WTC11 (cell line): ENCODE results near the gene MALSU1. TPM values are rescaled to one million over a fixed set of nuclear protein-coding genes. Genes with fewer than 3 reads are reported as not detected.

ENCODE experiments used
- ATAC-seq: fragments of 200-7000 bp; cut with Tn5 transposase; 2 replicates; pipeline ENCODE4 v1.10.0; 2021; ENCODE audit warnings: mild to moderate bottlenecking, moderate library complexity
- CTCF ChIA-PET: fragments of 300-600 bp; sonication (Branson Sonifier 250); formaldehyde crosslinking; loops from one replicate; lab custom pipeline; 2021; ENCODE audit warnings: antibody characterized with exemption; lab: Charles Lee
- POLR2A ChIA-PET: fragments of 350-600 bp; sonication (Branson Sonifier 250); formaldehyde crosslinking; loops from one replicate; lab custom pipeline; 2021; ENCODE audit warnings: antibody characterized with exemption; lab: Charles Lee
- DNase-seq: peaks from one replicate; pipeline ENCODE4 v3.0.0; 2021; ENCODE audit warnings: low spot score
- H3K27ac Mint-ChIP-seq: 2 replicates; pipeline ENCODE4 v1.8.0; 2021; ENCODE audit warnings: mixed read lengths
- H3K27me3 Mint-ChIP-seq: 2 replicates; pipeline ENCODE4 v1.8.0; 2021; ENCODE audit warnings: low read depth, mild to moderate bottlenecking, moderate library complexity, mixed read lengths
- H3K36me3 Mint-ChIP-seq: 2 replicates; pipeline ENCODE4 v1.8.0; 2021; ENCODE audit warnings: mixed read lengths
- H3K4me1 Mint-ChIP-seq: 2 replicates; pipeline ENCODE4 v1.8.0; 2022; ENCODE audit warnings: mixed read lengths
- H3K4me3 Mint-ChIP-seq: 2 replicates; pipeline ENCODE4 v1.8.0; 2021; ENCODE audit warnings: mild to moderate bottlenecking, moderate library complexity, mixed read lengths
- H3K9me3 Mint-ChIP-seq: 2 replicates; pipeline ENCODE4 v1.8.0; 2021; ENCODE audit warnings: mixed read lengths
- FOXK1 ChIP-seq: sonication (generic); formaldehyde crosslinking; IDR thresholded peaks from 2 replicates; pipeline ENCODE4 v1.8.0; 2022; ENCODE audit warnings: mild to moderate bottlenecking, moderate library complexity, missing genetic modification reagents
- NR1H2 ChIP-seq: sonication (generic); formaldehyde crosslinking; IDR thresholded peaks from 2 replicates; pipeline ENCODE4 v1.9.0; 2021; ENCODE audit warnings: mild to moderate bottlenecking, moderate library complexity, missing genetic modification reagents
- SMAD4 ChIP-seq: sonication (generic); formaldehyde crosslinking; IDR thresholded peaks from 2 replicates; pipeline ENCODE4 v1.8.0; 2022; ENCODE audit warnings: mild to moderate bottlenecking, missing genetic modification reagents
- TCF7 ChIP-seq: sonication (generic); formaldehyde crosslinking; IDR thresholded peaks from 2 replicates; pipeline ENCODE4 v1.8.0; 2022; ENCODE audit warnings: mild to moderate bottlenecking, low read depth, missing genetic modification reagents, moderate library complexity
- total RNA-seq: library from RNA; stranded (reverse); gene quantifications from 3 replicates; pipeline ENCODE4 v1.2.3, GENCODE V29; 2021
- TF ChIP-seq, protein P1 (sequence below): sonication (generic); formaldehyde crosslinking; IDR thresholded peaks from 2 replicates; pipeline ENCODE4 v1.8.0; 2023; ENCODE audit warnings: missing genetic modification reagents, mild to moderate bottlenecking, borderline replicate concordance
- TF ChIP-seq, protein P2 (sequence below): fragments of 250-450 bp; sonication (Bioruptor Pico); IDR thresholded peaks from 2 replicates; pipeline ENCODE4 v1.9.0; 2021; ENCODE audit warnings: mild to moderate bottlenecking, borderline replicate concordance
- TF ChIP-seq, protein P3 (sequence below): fragments of 200-600 bp; IDR thresholded peaks from 2 replicates; pipeline ENCODE4 v1.8.0; 2022; ENCODE audit warnings: antibody characterized with exemption
- TF ChIP-seq, protein P4 (sequence below): fragments of 250-450 bp; sonication (Bioruptor Pico); conservative IDR thresholded peaks from 2 replicates; pipeline ENCODE4 v1.9.0; 2021; ENCODE audit warnings: mild to moderate bottlenecking
- TF ChIP-seq, protein P5 (sequence below): sonication (generic); formaldehyde crosslinking; IDR thresholded peaks from 2 replicates; pipeline ENCODE4 v1.8.0; 2022; ENCODE audit warnings: mild to moderate bottlenecking, missing genetic modification reagents
- TF ChIP-seq, protein P6 (sequence below): fragments of 250-450 bp; sonication (Bioruptor Pico); IDR thresholded peaks from 2 replicates; pipeline ENCODE4 v1.9.0; 2021; ENCODE audit warnings: mild to moderate bottlenecking

MALSU1 gene
- total RNA-seq, 1 experiment from 2014 or later, result 81.5 TPM

DNA sequence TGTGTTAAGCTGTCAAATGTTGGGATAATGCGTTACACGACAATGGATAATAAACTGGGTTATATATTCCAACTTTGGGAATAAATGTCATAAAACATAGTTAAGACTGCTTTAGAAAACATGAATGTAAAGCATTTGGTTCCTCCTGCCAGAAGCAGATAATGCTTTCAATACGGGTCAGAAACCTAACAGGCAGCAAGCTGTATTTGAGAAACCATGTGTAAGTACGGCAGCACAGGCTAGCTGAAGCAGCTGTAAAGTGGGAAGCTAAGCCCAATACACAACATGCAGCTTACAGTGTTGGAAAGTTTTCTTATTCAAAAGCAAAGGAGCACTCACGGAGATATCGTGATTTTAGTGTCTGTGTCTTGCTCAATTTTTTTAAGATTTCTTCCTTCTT is 46.5 kb downstream of the MALSU1 start (continued):
- TF ChIP-seq, protein P1, sequence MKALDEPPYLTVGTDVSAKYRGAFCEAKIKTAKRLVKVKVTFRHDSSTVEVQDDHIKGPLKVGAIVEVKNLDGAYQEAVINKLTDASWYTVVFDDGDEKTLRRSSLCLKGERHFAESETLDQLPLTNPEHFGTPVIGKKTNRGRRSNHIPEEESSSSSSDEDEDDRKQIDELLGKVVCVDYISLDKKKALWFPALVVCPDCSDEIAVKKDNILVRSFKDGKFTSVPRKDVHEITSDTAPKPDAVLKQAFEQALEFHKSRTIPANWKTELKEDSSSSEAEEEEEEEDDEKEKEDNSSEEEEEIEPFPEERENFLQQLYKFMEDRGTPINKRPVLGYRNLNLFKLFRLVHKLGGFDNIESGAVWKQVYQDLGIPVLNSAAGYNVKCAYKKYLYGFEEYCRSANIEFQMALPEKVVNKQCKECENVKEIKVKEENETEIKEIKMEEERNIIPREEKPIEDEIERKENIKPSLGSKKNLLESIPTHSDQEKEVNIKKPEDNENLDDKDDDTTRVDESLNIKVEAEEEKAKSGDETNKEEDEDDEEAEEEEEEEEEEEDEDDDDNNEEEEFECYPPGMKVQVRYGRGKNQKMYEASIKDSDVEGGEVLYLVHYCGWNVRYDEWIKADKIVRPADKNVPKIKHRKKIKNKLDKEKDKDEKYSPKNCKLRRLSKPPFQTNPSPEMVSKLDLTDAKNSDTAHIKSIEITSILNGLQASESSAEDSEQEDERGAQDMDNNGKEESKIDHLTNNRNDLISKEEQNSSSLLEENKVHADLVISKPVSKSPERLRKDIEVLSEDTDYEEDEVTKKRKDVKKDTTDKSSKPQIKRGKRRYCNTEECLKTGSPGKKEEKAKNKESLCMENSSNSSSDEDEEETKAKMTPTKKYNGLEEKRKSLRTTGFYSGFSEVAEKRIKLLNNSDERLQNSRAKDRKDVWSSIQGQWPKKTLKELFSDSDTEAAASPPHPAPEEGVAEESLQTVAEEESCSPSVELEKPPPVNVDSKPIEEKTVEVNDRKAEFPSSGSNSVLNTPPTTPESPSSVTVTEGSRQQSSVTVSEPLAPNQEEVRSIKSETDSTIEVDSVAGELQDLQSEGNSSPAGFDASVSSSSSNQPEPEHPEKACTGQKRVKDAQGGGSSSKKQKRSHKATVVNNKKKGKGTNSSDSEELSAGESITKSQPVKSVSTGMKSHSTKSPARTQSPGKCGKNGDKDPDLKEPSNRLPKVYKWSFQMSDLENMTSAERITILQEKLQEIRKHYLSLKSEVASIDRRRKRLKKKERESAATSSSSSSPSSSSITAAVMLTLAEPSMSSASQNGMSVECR (CRISPR knock-in tag), result no peak
- TF ChIP-seq, protein P2, sequence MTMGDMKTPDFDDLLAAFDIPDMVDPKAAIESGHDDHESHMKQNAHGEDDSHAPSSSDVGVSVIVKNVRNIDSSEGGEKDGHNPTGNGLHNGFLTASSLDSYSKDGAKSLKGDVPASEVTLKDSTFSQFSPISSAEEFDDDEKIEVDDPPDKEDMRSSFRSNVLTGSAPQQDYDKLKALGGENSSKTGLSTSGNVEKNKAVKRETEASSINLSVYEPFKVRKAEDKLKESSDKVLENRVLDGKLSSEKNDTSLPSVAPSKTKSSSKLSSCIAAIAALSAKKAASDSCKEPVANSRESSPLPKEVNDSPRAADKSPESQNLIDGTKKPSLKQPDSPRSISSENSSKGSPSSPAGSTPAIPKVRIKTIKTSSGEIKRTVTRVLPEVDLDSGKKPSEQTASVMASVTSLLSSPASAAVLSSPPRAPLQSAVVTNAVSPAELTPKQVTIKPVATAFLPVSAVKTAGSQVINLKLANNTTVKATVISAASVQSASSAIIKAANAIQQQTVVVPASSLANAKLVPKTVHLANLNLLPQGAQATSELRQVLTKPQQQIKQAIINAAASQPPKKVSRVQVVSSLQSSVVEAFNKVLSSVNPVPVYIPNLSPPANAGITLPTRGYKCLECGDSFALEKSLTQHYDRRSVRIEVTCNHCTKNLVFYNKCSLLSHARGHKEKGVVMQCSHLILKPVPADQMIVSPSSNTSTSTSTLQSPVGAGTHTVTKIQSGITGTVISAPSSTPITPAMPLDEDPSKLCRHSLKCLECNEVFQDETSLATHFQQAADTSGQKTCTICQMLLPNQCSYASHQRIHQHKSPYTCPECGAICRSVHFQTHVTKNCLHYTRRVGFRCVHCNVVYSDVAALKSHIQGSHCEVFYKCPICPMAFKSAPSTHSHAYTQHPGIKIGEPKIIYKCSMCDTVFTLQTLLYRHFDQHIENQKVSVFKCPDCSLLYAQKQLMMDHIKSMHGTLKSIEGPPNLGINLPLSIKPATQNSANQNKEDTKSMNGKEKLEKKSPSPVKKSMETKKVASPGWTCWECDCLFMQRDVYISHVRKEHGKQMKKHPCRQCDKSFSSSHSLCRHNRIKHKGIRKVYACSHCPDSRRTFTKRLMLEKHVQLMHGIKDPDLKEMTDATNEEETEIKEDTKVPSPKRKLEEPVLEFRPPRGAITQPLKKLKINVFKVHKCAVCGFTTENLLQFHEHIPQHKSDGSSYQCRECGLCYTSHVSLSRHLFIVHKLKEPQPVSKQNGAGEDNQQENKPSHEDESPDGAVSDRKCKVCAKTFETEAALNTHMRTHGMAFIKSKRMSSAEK (CRISPR knock-in tag), result no peak

DNA sequence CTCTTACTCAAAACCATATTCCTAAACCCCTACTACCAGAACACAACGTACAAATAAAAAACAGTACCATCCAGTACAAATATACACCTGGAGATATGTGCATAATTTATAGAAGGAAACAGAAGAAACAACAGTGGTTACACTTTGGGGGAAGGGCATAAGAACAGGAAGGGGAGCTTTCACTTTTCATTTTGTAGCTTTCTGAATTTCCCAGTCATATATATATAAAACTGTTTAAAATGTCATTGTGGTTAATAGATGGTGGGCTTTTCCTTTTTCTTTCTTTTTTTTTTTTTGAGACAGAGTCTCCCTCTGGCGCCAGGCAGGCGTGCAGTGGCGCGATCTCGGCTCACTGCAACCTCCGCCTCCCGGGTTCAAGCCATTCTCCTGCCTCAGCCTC is 47.2 kb downstream of the MALSU1 start:
- POLR2A ChIA-PET, result no interaction called here
- CTCF ChIA-PET, result interaction anchor here (1.4 kb wide), 1 partner anchor 12 kb away, joined by 3 read pairs; no protein-coding TSS in a partner anchor
- H3K9me3 Mint-ChIP-seq, result no peaks in the 10 kb centered on the region
- H3K4me3 Mint-ChIP-seq, result no peak overlapping the region
- no peak for DNase-seq
- no peak for ATAC-seq
- H3K27me3 Mint-ChIP-seq, result no peaks in the 10 kb centered on the region
- H3K27ac Mint-ChIP-seq, result no peak overlapping the region
- H3K36me3 Mint-ChIP-seq, result peaks cover 74% of the 10 kb centered on the region
- peaks cover 9% of the 10 kb centered on the region for H3K4me1 Mint-ChIP-seq
- TF ChIP-seq, protein P3, sequence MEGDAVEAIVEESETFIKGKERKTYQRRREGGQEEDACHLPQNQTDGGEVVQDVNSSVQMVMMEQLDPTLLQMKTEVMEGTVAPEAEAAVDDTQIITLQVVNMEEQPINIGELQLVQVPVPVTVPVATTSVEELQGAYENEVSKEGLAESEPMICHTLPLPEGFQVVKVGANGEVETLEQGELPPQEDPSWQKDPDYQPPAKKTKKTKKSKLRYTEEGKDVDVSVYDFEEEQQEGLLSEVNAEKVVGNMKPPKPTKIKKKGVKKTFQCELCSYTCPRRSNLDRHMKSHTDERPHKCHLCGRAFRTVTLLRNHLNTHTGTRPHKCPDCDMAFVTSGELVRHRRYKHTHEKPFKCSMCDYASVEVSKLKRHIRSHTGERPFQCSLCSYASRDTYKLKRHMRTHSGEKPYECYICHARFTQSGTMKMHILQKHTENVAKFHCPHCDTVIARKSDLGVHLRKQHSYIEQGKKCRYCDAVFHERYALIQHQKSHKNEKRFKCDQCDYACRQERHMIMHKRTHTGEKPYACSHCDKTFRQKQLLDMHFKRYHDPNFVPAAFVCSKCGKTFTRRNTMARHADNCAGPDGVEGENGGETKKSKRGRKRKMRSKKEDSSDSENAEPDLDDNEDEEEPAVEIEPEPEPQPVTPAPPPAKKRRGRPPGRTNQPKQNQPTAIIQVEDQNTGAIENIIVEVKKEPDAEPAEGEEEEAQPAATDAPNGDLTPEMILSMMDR, result no peak
- TF ChIP-seq FOXK1 (CRISPR knock-in tag) (no peak), SMAD4 (no peak), NR1H2 (no peak), TCF7 (CRISPR knock-in tag) (no peak)
- TF ChIP-seq, protein P4, sequence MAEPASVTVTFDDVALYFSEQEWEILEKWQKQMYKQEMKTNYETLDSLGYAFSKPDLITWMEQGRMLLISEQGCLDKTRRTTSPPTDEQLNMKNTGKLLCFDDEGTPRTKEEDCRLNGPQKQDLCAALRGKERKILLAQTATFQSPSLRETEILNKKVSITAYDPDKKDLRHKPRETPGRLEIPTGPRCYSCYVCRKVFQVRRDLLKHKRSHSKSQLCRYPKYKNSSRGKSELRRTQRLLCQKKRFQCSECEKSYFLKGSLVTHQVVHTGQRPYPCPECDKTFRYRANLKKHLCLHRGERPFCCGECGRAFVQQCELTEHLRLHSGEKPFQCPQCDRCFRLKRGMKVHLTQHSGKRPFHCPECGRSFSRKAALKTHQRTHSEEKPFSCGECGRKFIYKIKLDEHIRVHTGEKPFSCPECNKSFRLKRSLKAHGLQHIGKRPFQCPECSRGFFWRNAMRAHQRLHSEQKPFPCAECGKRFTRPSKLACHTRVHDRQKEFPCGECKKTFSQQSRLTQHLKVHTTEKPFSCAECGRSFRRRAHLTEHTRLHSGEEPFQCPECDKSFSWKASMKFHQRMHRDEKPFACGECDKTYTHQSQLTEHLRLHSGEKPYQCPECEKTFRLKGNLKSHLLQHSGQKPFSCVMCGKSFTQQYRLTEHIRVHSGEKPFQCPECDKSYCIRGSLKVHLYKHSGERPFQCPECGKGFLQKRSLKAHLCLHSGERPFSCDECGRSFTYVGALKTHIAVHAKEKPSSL (CRISPR knock-in tag), result no peak
- TF ChIP-seq, protein P5, sequence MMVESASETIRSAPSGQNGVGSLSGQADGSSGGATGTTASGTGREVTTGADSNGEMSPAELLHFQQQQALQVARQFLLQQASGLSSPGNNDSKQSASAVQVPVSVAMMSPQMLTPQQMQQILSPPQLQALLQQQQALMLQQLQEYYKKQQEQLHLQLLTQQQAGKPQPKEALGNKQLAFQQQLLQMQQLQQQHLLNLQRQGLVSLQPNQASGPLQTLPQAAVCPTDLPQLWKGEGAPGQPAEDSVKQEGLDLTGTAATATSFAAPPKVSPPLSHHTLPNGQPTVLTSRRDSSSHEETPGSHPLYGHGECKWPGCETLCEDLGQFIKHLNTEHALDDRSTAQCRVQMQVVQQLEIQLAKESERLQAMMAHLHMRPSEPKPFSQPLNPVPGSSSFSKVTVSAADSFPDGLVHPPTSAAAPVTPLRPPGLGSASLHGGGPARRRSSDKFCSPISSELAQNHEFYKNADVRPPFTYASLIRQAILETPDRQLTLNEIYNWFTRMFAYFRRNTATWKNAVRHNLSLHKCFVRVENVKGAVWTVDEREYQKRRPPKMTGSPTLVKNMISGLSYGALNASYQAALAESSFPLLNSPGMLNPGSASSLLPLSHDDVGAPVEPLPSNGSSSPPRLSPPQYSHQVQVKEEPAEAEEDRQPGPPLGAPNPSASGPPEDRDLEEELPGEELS (CRISPR knock-in tag), result no peak
- TF ChIP-seq, protein P1 (CRISPR knock-in tag), result no peak
- TF ChIP-seq, protein P6, sequence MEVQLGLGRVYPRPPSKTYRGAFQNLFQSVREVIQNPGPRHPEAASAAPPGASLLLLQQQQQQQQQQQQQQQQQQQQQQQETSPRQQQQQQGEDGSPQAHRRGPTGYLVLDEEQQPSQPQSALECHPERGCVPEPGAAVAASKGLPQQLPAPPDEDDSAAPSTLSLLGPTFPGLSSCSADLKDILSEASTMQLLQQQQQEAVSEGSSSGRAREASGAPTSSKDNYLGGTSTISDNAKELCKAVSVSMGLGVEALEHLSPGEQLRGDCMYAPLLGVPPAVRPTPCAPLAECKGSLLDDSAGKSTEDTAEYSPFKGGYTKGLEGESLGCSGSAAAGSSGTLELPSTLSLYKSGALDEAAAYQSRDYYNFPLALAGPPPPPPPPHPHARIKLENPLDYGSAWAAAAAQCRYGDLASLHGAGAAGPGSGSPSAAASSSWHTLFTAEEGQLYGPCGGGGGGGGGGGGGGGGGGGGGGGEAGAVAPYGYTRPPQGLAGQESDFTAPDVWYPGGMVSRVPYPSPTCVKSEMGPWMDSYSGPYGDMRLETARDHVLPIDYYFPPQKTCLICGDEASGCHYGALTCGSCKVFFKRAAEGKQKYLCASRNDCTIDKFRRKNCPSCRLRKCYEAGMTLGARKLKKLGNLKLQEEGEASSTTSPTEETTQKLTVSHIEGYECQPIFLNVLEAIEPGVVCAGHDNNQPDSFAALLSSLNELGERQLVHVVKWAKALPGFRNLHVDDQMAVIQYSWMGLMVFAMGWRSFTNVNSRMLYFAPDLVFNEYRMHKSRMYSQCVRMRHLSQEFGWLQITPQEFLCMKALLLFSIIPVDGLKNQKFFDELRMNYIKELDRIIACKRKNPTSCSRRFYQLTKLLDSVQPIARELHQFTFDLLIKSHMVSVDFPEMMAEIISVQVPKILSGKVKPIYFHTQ, result no peak
